C1 segment of cervical spinal cord (tissue), 14 donors: ENCODE measurements around the gene CALR3.
"Not testable (repeated sequence)": the region's sequence is repeated elsewhere in the genome, so short reads cannot be mapped to it uniquely, and the experiment has no call there.

Source experiments
- DNase-seq, 14 donors: peaks; one replicate each; lab custom pipeline; 2025; lab: John Stamatoyannopoulos, UW

The CALR3 gene

GRCh38 chr19:16497042-16497441 is 1.1 kb upstream of the CALR3 start:
- DNase-seq, result no peak

DNA sequence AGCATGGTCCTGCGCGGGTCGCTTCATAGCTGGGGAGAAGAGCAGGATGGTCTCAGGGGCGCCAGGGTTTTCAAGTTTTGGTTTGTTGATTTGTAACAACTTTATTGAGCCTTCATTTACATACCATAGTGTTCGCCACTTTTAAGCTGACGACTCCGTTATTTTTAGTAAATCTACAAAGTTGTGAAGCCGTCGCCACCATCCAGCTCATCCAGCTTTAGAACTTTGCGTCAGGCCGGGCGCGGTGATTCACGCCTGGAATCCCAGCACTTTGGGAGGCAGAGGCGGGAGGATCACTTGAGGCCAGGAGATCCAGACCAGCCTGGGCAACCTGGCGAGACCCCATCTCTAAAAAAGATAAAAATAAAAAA is 631 bp upstream of the CALR3 start:
- peak in 1 of 14 donors; percentile 26 for DNase-seq

- DNase-seq, result not testable (repeated sequence)
These were observed 9.5 kb downstream of the CALR3 start for GRCh38 chr19:16486476-16486875.

- DNase-seq, result no peak
These were observed 13.2 kb downstream of the CALR3 start for GRCh38 chr19:16482745-16483144.

GRCh38 chr19:16477311-16477710 is 18.7 kb downstream of the CALR3 start:
- DNase-seq, result no peak

GRCh38 chr19:16476401-16476800 is 19.6 kb downstream of the CALR3 start:
- DNase-seq, result no peak

- DNase-seq, result no peak
These were observed 22.0 kb downstream of the CALR3 start for GRCh38 chr19:16473875-16474392.

DNA sequence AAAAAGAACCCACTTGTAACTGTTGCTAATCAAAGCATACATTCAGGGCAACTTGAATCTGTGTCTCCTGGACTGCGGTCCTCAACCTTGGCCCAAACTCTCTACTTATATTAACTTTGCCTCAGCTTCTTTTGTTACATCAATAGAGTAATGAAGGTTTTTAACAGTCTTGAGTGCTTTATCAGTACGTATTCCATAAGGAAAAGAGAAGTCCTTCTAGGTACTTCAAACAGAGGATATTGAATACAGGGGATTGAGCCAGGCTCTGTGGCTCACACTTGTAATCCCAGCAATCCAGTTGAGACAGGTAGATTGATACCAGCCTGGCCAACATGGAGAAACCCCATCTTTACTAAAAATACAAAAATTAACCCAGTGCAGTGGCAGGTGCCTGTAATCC is 23.0 kb downstream of the CALR3 start:
- DNase-seq, result no peak

DNA sequence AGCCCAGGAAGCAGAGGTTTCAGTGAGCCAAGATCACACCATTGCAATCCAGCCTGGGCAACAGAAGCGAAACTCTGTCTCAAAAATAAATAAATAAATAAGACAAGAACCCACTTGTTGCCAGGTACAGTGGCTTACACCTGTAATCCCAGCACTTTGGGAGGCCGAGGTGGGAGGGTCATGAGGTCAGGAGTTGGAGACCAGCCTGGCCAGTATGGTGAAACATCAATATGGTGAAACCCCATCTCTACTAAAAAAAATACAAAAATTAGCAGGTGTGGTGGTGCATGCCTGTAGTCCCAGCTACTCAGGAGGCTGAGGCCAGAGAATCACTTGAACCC is 23.4 kb downstream of the CALR3 start:
- not testable (repeated sequence) for DNase-seq

GRCh38 chr19:16470911-16471811 is 24.8 kb downstream of the CALR3 start:
- peak in 4 of 14 donors; percentile 14 to 59 (median 32) for DNase-seq

GRCh38 chr19:16470541-16470910 is 25.4 kb downstream of the CALR3 start:
- DNase-seq, result no peak

DNA sequence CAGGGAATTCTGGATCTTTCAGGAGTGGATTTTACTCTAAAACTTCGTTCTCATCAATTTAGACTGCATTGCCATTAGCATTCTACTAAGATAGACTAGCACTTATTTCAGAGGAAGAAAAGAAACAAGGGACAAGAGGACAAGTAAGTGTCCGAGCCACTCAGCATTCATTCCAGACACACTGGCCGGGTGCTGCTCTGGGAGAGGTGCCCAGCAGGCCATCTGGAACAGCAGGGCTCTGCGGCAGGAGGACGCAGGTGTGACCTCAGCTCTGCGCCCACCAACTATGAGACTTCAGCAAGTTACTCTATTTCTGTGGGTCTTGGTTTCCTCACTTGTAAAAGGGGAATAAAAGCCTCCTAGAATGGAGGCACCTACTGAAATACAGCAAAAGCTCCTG is 28.4 kb downstream of the CALR3 start:
- peak in 6 of 14 donors; percentile 28 to 47 (median 35) for DNase-seq

DNA sequence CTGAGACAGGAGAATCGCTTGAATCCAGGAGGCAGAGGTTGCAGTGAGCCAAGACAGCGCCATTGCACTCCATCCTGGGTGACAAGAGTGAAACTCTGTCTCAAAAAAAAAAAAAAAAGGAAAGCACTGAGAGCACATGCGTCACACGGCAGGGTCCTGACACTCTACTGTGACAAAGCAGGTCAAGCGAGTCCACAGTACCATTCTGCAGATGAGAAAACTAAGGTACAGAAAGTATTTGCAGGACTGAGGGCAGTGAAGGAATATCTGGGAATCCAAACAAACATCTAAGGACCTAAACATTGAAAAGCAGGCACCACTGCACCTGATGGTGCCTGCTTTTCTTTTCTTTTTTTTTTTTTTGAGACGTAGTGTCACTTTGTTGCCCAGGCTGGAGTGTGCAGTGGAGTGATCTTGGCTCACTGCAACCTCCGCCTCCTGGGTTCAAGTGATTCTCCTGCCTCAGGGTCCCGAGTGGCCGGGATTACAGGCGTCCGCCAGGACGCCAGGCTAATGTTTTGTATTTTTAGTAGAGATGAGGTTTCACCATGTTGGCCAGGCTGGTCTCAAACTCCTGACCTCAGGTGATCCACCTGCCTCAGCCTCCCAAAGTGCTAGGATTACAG is 29.1 kb downstream of the CALR3 start:
- not testable (repeated sequence) for DNase-seq

GRCh38 chr19:16465239-16465638 is 30.7 kb downstream of the CALR3 start:
- DNase-seq, result no peak

DNA sequence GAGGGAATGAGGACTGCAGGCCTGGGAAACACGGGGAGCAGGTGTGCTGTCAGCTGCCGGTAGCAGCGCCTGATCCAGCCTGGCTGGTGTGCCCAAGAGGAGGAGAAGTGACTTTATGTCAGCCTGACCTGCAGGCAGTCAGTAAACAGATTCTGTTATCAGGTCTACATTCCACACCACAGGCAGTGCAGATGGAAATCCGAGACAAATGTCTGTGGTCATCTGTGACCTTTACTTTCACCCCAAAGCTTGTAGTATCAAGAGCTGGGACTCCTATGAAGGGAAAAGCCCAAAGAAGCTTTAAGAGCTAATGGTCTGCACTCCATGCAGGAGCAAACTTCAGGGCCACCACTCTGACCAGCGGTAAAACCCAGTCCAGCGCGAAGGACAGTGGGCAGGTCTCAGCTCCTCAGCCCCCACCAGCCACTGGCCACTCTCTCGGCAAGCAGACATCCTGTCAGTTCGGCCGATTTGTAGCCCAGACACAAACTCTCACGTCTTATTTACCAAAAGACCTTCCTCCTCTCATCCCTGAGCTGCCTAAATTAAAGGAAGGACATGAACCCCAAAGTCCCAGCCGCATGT is 31.9 kb downstream of the CALR3 start:
- DNase-seq, result no peak

- DNase-seq, result no peak
These were observed 32.5 kb downstream of the CALR3 start for GRCh38 chr19:16463341-16463990.

DNA sequence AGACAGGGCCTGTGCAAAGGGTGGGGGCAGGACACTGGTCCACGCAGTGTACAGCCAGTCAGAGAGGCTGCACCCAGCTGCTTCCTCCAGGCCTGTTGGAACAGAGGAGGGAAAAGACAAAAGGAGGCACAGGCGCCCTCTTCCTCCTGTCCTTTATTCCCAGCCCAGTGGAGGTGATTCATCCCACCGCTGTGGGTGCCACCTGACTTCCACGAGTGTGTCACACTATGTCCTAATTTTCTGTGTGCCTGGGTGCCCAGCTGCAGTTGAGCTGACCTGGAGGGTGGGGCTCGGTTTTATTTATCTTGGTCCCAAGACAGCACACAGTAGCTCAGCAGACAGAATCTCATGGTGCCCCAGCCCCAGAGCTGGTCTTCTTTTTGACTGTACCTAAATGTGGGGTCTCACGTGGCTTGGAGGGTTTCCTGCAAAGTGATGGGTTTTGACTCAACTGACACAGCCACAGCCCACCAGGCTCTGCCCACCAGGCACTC is 33.2 kb downstream of the CALR3 start:
- peak in 1 of 14 donors; percentile 20 for DNase-seq

GRCh38 chr19:16461630-16462051 is 34.3 kb downstream of the CALR3 start:
- DNase-seq, result peak in 5 of 14 donors; percentile 11 to 40 (median 23)

GRCh38 chr19:16460454-16460853 is 35.5 kb downstream of the CALR3 start:
- DNase-seq, result peak in 7 of 14 donors; percentile 21 to 56 (median 29)

GRCh38 chr19:16459680-16460079 is 36.3 kb downstream of the CALR3 start:
- no peak for DNase-seq
